SK-N-SH treated with all-trans-retinoic acid at 6 μM for 48 hours (cell line): Measurements from ENCODE around the gene KEL.

Experiments
- ATAC-seq: fragments of 200-7000 bp; cut with Tn5 transposase; 3 replicates; pipeline ENCODE4 v1.9.1; 2020; ENCODE audit warnings: mild to moderate bottlenecking, moderate library complexity
- ARNTL ChIP-seq: fragments of 450-650 bp; formaldehyde crosslinking; IDR thresholded peaks from 2 replicates; pipeline ENCODE4 v1.5.0; 2020; ENCODE audit warnings: low read depth, mild to moderate bottlenecking, moderate library complexity, borderline replicate concordance
- BACH2 ChIP-seq: fragments of 250-450 bp; sonication (Bioruptor Pico); IDR thresholded peaks from 2 replicates; pipeline ENCODE4 v1.9.0; 2021; ENCODE audit warnings: mild to moderate bottlenecking, borderline replicate concordance
- CSRNP3 ChIP-seq: fragments of 250-450 bp; sonication (Bioruptor Pico); IDR thresholded peaks from 2 replicates; pipeline ENCODE4 v1.5.1; 2021; ENCODE audit warnings: mild to moderate bottlenecking, moderate library complexity
- ESRRG ChIP-seq: fragments of 250-450 bp; sonication (Bioruptor Pico); IDR thresholded peaks from 2 replicates; pipeline ENCODE4 v1.6.1; 2021; ENCODE audit warnings: mild to moderate bottlenecking
- GLIS3 ChIP-seq: fragments of 250-450 bp; sonication (Bioruptor Pico); IDR thresholded peaks from 2 replicates; pipeline ENCODE4 v1.5.0; 2020; ENCODE audit warnings: mild to moderate bottlenecking, moderate library complexity
- ISL1 ChIP-seq: fragments of 250-450 bp; sonication (Bioruptor Pico); IDR thresholded peaks from 2 replicates; pipeline ENCODE4 v2.1.2; 2022; ENCODE audit warnings: mild to moderate bottlenecking, moderate library complexity
- PATZ1 ChIP-seq: fragments of 250-450 bp; sonication (Bioruptor Pico); IDR thresholded peaks from 2 replicates; pipeline ENCODE4 v1.8.0; 2020; ENCODE audit warnings: mild to moderate bottlenecking, moderate library complexity, borderline replicate concordance
- POU6F1 ChIP-seq: fragments of 250-450 bp; sonication (Bioruptor Pico); IDR thresholded peaks from 2 replicates; pipeline ENCODE4 v1.8.0; 2021; ENCODE audit warnings: low read depth, mild to moderate bottlenecking, moderate library complexity, borderline replicate concordance
- PPARA ChIP-seq: fragments of 250-450 bp; sonication (Bioruptor Pico); IDR thresholded peaks from 2 replicates; pipeline ENCODE4 v1.5.0; 2020; ENCODE audit warnings: mild to moderate bottlenecking, borderline replicate concordance
- RARB ChIP-seq: fragments of 250-450 bp; sonication (Bioruptor Pico); IDR thresholded peaks from 2 replicates; pipeline ENCODE4 v1.8.0; 2021; ENCODE audit warnings: mild to moderate bottlenecking, moderate library complexity
- SNAI2 ChIP-seq: fragments of 250-450 bp; sonication (Bioruptor Pico); IDR thresholded peaks from 2 replicates; pipeline ENCODE4 v1.5.0; 2020; ENCODE audit warnings: mild to moderate bottlenecking, moderate library complexity
- TCF4 ChIP-seq: fragments of 250-450 bp; sonication (Bioruptor Pico); IDR thresholded peaks from 2 replicates; pipeline ENCODE4 v1.8.0; 2021; ENCODE audit warnings: mild to moderate bottlenecking, moderate library complexity, borderline replicate concordance
- TOX ChIP-seq: fragments of 250-450 bp; sonication (Bioruptor Pico); IDR thresholded peaks from 2 replicates; pipeline ENCODE4 v1.8.0; 2021; ENCODE audit warnings: mild to moderate bottlenecking, moderate library complexity, borderline replicate concordance
- ZC3H10 ChIP-seq: fragments of 250-450 bp; sonication (Bioruptor Pico); IDR thresholded peaks from 2 replicates; pipeline ENCODE4 v1.5.1; 2021; ENCODE audit warnings: mild to moderate bottlenecking, moderate library complexity
- ZFP3 ChIP-seq: fragments of 250-450 bp; sonication (Bioruptor Pico); IDR thresholded peaks from 2 replicates; pipeline ENCODE4 v1.5.0; 2020; ENCODE audit warnings: mild to moderate bottlenecking, moderate library complexity
- ZFP30 ChIP-seq: fragments of 450-650 bp; formaldehyde crosslinking; IDR thresholded peaks from 2 replicates; pipeline ENCODE4 v1.5.0; 2022; ENCODE audit warnings: mild to moderate bottlenecking, moderate library complexity
- ZNF565 ChIP-seq: fragments of 450-650 bp; formaldehyde crosslinking; conservative IDR thresholded peaks from 2 replicates; pipeline ENCODE4 v1.5.0; 2020; ENCODE audit warnings: low read depth, mild to moderate bottlenecking, moderate library complexity
- ZNF70 ChIP-seq: fragments of 450-650 bp; formaldehyde crosslinking; IDR thresholded peaks from 2 replicates; pipeline ENCODE4 v1.5.0; 2020; ENCODE audit warnings: mild to moderate bottlenecking, moderate library complexity
- ZNF8 ChIP-seq: fragments of 450-650 bp; formaldehyde crosslinking; IDR thresholded peaks from 2 replicates; pipeline ENCODE4 v1.5.0; 2020; ENCODE audit warnings: mild to moderate bottlenecking, moderate library complexity
- TF ChIP-seq, protein P1 (sequence below): fragments of 250-450 bp; sonication (Bioruptor Pico); IDR thresholded peaks from 2 replicates; pipeline ENCODE4 v1.5.1; 2020; ENCODE audit warnings: low read depth, mild to moderate bottlenecking, moderate library complexity
- TF ChIP-seq, protein P2 (sequence below): fragments of 250-450 bp; sonication (Bioruptor Pico); IDR thresholded peaks from 2 replicates; pipeline ENCODE4 v1.5.0; 2020; ENCODE audit warnings: mild to moderate bottlenecking, moderate library complexity

Gene KEL

DNA sequence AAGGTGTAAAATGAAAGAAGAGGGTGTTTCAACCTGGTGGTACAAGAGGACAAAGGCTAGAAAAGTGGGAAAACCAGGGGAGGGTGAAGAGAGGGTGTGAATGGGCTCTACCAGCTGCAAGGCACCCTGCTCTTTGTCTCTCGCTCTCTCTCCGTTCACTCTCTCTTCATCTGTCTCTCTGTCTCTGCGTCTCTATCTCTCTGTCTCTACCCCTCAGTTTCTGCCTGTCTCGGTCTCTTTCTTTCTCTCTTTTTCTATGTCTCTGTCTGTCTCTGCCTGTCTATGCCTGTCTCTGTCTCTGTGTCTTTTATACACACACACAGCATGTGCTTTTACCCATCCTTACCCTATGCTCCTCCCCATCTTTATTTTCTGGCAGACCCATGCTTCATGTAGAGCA, 23.6 kb downstream of the KEL start (continued):
- TF ChIP-seq PATZ1 (CRISPR knock-in tag) (no peak), ZNF565 (CRISPR knock-in tag) (no peak)

- ATAC-seq = no peak
- TF ChIP-seq ISL1 (CRISPR knock-in tag) (no peak), TOX (no peak), GLIS3 (CRISPR knock-in tag) (no peak), ZC3H10 (CRISPR knock-in tag) (no peak), ESRRG (CRISPR knock-in tag) (no peak), CSRNP3 (no peak), BACH2 (no peak), POU6F1 (CRISPR knock-in tag) (no peak), ZNF70 (CRISPR knock-in tag) (no peak), TCF4 (CRISPR knock-in tag) (no peak), ARNTL (CRISPR knock-in tag) (no peak), ZNF8 (no peak), PPARA (CRISPR knock-in tag) (no peak), ZFP3 (CRISPR knock-in tag) (no peak), ZFP30 (CRISPR knock-in tag) (no peak)
- TF ChIP-seq, protein P1, sequence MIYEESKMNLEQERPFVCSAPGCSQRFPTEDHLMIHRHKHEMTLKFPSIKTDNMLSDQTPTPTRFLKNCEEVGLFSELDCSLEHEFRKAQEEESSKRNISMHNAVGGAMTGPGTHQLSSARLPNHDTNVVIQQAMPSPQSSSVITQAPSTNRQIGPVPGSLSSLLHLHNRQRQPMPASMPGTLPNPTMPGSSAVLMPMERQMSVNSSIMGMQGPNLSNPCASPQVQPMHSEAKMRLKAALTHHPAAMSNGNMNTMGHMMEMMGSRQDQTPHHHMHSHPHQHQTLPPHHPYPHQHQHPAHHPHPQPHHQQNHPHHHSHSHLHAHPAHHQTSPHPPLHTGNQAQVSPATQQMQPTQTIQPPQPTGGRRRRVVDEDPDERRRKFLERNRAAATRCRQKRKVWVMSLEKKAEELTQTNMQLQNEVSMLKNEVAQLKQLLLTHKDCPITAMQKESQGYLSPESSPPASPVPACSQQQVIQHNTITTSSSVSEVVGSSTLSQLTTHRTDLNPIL (CRISPR knock-in tag) = no peak
- TF ChIP-seq, protein P2, sequence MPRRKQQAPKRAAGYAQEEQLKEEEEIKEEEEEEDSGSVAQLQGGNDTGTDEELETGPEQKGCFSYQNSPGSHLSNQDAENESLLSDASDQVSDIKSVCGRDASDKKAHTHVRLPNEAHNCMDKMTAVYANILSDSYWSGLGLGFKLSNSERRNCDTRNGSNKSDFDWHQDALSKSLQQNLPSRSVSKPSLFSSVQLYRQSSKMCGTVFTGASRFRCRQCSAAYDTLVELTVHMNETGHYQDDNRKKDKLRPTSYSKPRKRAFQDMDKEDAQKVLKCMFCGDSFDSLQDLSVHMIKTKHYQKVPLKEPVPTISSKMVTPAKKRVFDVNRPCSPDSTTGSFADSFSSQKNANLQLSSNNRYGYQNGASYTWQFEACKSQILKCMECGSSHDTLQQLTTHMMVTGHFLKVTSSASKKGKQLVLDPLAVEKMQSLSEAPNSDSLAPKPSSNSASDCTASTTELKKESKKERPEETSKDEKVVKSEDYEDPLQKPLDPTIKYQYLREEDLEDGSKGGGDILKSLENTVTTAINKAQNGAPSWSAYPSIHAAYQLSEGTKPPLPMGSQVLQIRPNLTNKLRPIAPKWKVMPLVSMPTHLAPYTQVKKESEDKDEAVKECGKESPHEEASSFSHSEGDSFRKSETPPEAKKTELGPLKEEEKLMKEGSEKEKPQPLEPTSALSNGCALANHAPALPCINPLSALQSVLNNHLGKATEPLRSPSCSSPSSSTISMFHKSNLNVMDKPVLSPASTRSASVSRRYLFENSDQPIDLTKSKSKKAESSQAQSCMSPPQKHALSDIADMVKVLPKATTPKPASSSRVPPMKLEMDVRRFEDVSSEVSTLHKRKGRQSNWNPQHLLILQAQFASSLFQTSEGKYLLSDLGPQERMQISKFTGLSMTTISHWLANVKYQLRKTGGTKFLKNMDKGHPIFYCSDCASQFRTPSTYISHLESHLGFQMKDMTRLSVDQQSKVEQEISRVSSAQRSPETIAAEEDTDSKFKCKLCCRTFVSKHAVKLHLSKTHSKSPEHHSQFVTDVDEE = no peak
Observed at GRCh38 chr7:142935941-142936565, 26.1 kb downstream of the KEL start.

- no peak for ATAC-seq
Observed at GRCh38 chr7:142934056-142934455, 28.1 kb downstream of the KEL start.

More at GRCh38 chr7:142934056-142934455, 28.1 kb downstream of the KEL start:
- TF ChIP-seq SNAI2 (CRISPR knock-in tag) (no peak), ZFP3 (CRISPR knock-in tag) (no peak), PATZ1 (CRISPR knock-in tag) (no peak), GLIS3 (CRISPR knock-in tag) (no peak), ZNF8 (no peak), TCF4 (CRISPR knock-in tag) (no peak), ZNF70 (CRISPR knock-in tag) (no peak), PPARA (CRISPR knock-in tag) (no peak), ZFP30 (CRISPR knock-in tag) (no peak), RARB (CRISPR knock-in tag) (no peak), ZNF565 (CRISPR knock-in tag) (no peak), POU6F1 (CRISPR knock-in tag) (no peak)
- TF ChIP-seq, protein P2 = no peak
